ENCODE results near the gene FBXL16. TPM values are rescaled to one million over a fixed set of nuclear protein-coding genes. Genes with fewer than 3 reads are reported as not detected.
A peak's percentile ranks its signal among the peaks of the same experiment; 100 is the strongest.

Gene FBXL16
- total RNA-seq, 1 donor from 2014 or later: 0.20 TPM

DNA sequence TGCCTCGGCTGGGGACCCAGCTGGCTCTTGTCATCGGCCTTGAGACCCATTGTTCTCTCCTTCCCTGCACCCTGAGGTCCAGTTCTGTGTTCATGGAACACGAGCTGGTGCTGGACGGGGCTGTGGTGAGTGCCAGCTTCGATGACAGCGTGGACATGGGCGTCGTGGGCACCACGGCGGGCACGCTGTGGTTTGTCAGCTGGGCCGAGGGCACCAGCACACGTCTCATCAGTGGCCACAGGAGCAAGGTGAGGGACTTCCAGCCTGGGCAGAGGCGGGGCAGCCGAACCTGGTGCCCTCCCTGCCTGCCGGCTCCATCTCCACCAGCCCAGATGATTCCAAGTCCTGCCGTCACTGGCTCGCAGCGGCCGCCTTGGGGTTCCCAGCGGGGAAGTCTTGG, 43.0 kb downstream of the FBXL16 start:
- DNase-seq (ENCODE audit: low read depth, low spot score): no peak

DNA sequence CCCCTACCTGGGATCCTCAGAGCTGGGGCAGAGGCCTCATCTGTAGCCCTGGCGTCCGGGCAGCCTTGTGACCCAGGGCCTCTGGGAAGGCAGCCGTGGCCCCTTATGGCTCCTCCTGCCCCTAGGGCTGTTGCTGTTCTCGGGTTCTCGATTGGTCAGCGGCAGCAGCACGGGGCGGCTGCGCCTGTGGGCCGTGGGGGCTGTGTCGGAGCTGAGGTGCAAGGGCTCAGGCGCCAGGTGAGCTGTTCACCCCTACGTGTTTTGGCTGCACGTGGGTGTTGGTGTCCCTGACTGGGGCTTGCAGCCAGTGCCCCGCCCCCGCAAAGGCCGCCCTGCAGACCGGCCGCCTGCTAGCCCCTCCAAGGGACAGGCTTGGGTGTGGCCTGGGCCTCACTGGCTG, 43.5 kb downstream of the FBXL16 start:
- no peak for DNase-seq (ENCODE audit: low read depth, low spot score)

DNA sequence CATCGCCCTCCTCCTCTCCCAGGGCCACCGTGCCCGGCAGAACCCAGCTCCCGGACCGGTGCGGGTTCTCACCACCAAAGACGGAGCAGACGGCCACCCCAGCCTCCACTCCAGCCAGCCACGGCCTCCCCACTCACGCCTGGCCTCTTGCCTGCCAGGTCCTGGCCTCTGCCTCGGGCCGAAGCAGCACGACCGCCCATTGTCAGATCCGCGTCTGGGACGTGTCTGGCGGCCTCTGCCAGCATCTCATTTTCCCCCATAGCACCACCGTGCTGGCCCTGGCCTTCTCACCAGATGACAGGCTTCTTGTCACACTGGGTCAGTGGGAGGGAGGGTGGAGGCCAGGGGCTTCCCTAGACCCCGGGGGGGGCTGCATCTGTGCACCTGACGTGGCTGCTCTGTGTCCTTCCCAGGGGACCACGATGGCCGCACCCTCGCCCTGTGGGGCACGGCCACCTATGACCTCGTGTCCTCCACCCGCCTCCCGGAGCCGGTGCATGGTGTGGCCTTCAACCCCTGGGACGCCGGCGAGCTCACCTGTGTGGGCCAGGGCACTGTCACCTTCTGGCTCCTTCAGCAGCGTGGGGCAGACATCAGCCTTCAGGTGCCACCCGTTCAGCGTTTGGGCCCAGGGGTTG, 44.3 kb downstream of the FBXL16 start:
- DNase-seq (ENCODE audit: low read depth, low spot score): no peak

DNA sequence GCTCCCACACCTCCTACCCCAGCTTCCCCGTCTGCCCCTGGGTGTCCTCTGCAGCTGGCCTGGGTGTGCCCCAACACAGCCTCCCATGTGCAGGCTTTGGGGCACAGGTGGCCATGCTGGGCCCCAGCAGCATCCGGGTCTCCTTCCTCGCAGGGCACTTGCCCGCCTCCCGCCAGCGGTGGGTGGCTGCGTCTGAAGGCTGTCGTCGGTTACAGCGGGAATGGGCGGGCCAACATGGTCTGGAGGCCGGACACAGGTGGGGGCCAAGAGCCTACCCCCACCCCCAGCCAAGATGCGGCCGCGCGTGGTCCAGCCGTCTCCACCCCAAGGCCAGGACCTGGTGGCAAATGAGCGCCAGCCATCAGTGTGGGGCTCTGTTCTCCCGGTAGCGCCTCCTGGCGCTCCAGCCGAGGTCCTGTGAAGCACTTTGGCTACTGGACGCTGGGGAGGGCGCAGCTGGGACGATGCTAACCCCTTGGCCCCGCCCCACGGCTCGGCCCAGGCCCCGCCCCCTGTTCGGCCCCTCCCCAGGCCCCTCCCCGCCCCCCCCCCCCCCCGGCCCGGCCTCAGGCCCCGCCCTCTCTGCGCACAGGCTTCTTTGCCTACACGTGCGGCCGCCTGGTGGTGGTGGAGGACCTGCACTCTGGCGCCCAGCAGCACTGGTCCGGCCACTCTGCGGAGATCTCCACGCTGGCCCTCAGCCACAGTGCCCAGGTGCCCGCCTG, 45.0 kb downstream of the FBXL16 start:
- peak; percentile 70 for DNase-seq (ENCODE audit: low read depth, low spot score)

DNA sequence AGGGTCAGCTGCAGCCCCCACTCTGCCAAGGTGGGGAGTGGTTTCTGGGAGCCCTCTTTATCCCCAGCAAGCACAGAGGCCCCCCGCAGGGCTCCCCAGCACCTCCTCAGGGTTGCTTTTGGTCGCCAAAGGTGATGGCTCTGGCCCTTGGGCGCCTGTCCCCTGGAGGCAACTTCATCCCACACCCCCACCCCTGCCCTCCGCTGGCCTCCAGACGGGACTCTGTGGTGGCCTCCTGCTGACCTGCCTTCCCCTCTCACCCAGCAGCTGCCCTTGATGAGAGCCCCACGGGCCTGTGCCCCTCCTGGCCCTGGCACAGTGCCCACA, 45.5 kb downstream of the FBXL16 start:
- no peak for DNase-seq (ENCODE audit: low read depth, low spot score)

DNA sequence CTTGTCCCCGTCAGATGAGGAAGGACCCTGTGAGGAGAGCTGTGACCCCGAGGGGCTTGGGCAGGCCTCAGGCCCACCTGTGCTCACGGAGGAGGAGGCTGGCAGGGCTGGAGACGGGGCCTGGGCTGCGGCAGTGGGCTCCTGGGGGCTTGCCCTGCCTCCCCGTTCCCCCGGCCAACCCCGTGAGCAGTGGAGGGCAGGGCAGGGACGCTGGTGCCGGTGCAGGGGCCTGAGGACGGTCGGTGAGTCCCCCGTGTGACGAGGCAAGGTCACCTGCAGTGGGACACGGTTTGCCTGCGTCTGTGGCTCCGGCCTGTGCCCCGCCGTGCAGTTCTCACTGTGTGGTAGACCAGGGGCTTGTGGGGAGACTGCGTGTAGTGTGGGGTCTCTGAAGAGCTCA, 46.0 kb downstream of the FBXL16 start:
- no peak for DNase-seq (ENCODE audit: low read depth, low spot score)

DNA sequence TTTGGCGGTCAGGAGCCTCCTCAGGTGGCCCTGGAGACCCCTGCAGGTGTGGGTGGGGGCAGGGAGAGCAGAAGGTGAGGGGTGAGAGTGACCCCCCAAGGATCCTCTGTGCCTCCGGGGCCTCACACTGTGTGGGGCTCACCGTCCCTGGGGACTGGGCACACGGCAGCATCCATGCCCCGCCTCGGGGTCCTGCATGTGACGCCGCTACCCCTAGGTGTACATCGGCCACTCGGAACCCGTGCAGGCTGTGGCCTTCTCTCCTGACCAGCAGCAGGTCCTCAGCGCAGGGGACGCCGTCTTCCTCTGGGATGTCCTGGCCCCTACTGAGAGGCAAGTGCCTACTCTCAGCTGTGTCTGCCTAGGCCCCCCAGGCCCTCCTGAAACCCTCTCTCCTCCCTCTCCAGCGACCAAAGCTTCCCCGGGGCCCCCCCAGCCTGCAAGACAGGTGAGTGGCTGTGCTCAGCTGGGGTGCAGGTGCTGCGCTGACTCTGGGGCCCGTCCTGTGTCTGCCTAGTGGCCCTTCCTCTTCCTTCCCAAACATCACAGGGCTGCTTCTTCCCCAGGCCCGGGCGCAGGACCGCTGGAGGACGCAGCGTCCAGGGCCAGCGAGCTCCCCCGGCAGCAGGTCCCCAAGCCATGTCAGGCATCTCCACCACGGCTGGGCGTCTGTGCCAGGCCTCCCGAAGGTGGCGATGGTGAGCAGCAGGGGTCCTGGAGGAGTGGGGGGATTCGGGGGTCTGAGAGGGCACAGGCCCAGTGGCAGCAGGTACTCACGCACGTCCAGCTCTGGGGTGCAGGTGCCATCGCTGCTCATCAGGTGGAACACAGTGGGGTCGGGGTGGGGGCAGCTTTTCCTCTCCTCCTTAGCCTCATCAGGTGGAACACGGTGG, 46.7 kb downstream of the FBXL16 start:
- DNase-seq (ENCODE audit: low read depth, low spot score): no peak

DNA sequence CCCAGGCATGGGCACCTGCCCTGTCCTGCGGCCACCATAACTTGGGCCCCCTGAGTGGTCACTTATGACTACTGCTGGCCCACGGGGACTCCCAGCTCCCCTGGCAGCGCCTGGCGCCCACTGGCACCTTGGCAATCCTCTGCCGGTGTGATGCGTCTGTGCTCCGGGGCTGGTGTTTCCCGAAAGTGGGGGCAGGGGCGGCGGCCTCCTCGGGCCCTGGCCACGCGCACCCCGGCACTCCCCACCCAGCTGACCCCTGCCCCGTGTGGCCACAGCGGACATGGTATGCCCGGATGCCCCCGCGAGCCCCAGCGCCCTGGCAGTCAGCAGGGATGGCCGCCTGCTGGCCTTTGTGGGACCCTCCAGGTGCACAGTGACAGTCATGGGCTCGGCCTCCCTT, 48.1 kb downstream of the FBXL16 start:
- no peak for DNase-seq (ENCODE audit: low read depth, low spot score)

DNA sequence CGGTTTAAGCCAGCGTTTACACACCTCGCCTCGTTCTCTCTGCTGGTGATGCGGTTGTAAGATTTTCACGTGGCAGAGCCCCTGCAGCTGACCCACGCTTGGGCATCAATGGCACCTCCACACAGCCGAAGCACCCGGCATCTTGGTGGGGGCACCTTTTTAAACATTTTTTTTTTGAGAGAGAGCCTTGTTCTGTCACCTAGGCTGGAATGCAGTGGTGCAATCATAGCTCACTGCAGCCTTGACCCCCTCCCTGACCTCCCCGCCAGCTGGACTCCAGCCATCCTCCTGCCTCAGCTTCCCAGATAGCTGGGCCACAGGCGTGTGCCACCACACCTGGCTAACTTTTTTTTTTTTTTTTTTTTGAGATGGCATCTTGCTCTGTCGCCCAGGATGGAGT, 51.6 kb downstream of the FBXL16 start:
- DNase-seq (ENCODE audit: low read depth, low spot score): no peak

DNA sequence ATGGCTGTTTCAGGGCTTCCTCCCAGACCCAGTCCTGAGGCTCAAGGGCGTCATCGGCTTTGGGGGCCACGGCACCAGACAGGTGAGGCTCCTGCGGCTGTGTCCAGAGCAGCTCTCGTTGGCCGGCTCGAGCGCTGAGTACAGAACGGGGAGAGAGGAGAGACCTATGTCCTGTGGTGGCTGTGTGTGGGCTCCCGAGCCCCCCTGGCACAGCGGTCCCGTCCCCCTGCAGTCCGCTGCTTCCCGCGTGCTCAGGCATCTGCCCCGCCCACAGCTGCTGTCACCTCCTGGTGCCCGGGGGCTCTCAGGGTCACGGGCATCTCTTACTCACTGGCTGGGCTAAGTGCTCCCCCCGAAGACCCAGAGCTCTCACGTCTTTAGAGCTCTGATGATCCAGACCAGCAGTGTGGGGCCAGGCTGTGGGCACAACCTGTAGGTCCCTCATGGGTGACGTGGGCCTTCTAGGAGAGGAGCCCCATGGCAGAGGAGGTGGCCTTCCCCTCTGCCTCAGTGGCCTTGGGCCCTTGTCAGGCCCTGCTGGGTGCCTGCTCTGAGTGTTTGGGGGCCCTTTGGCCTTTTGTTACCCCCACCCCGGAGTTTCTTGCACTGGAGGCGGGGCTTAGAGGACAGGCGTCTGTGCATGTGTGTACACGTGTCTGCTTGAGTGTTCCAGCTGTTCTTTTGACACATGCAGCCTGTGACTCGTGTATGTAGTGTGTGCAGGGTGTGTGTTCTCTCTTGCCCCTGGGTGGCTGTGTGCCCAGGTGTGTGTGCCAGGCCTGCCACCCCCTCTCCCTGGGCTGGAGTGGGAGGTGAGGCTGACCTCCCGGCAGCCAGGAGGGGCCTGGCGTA, 52.9 kb downstream of the FBXL16 start:
- DNase-seq (ENCODE audit: low read depth, low spot score): no peak

DNA sequence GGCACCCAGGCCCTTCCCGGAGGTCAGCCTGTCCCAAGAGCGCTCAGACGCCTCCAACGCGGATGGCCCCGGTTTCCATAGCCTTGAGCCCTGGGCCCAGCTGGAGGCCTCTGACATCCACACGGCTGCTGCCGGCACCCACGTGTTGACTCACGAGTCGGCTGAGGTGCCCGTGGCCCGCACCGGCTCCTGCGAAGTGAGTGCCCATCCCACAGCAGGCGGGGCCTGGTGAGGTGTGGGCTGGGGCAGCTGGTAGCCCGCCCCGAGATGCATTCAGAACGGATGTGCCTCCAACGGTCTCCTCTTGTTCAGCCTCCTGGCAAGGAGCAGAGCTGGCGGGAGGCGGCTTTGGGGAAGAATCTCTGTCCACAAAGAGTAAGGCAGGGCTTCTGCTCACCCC, 53.8 kb downstream of the FBXL16 start:
- DNase-seq (ENCODE audit: low read depth, low spot score): no peak

DNA sequence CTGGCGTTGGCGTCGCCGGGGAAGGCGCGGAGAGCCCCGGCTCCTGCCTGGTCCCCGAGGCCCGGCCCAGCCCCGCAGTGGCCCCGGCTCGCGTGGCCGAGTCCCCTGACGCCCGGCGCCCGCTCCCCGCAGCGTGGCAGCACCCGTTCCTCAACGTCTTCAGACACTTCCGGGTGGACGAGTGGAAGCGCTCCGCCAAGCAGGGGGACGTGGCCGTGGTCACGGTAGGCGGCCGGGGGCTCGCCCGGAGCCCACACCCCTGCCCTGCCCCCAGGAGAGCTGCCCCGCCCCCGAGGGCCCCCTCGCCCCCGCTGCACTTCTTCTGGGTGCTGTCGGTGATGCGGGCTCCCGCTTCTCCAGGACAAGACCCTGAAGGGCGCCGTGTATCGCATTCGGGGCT, 56.0 kb downstream of the FBXL16 start:
- no peak for DNase-seq (ENCODE audit: low read depth, low spot score)

DNA sequence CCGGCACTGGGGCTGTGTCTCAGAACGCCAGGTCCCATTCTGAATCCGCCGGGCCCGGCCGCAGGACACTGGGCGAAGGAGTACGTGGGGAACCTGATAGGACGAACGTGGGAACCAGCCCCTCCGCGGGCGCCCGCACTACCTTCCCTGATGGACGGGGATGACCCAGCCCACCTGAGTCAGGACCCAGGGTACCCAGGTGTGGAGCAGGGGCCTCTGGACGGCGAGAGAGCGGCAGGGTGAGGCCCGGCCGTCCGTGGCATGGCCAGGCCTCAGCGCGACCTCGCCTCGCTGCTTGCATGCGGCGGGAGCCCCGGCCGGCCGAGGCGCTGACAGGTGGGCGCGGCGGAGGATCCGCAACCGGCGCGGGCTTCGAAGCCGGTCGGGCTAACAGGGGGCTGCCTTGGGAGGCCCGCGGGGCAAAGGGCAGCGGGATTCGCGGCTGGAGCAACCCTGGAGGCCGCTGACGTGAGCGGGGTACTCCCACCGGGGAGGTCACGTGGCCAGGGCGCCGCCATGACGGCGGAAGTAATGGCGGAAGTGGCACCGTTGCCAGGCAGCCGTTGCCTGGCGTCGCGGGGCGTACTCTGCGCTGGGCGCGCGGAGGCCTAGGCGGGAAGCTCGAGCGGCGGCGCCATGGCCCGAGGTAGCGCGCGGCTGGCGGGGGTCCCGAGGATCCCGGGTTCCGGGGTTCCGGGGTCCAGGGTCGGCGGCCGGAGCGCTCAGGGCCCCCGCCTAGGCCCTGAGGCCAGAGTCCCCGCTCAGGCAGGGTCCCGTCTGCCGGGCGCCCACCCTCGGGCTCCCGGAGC, 56.6 kb downstream of the FBXL16 start, which contains the start of gene WDR90:
Gene WDR90, plus strand, starts transcription at position 585 of the 809 bp plus-strand sequence. Its CDS starts 52 bp downstream, at position 637.
- peak; percentile 67 for DNase-seq (ENCODE audit: low read depth, low spot score)

DNA sequence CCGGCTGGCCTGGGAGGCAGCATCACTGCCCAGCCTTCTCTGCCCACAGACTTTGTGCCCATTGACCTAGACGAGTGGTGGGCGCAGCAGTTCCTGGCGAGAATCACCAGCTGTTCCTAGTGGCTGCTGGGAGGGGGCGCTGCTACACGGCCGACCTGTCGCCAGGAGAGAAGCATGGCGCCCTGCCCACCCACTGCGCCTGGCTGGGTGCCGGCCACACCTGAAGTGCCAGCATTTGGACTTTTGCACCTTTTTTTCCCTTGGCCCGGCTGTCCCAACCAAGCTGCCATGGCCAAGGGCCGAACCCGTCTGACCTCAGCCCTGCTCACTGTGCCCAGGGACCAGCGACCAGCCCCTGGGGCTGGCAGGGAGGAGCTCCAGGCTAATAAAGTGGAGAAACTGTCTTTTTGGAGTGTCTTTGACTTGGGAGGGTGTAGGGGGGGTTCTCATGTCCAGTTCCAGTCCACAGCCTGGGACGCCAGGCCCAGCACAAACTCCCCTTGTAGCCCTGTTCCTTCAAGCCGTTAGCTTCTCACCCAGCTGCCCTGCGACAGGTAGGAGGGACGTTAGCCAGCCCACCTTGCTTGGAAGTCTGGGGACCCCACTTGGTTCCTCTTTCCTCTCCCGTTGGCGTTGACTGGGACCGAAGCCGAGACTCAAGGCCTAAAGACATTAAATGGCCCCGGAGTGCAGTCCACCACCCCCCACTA, 57.4 kb downstream of the FBXL16 start:
- DNase-seq (ENCODE audit: low read depth, low spot score): no peak

DNA sequence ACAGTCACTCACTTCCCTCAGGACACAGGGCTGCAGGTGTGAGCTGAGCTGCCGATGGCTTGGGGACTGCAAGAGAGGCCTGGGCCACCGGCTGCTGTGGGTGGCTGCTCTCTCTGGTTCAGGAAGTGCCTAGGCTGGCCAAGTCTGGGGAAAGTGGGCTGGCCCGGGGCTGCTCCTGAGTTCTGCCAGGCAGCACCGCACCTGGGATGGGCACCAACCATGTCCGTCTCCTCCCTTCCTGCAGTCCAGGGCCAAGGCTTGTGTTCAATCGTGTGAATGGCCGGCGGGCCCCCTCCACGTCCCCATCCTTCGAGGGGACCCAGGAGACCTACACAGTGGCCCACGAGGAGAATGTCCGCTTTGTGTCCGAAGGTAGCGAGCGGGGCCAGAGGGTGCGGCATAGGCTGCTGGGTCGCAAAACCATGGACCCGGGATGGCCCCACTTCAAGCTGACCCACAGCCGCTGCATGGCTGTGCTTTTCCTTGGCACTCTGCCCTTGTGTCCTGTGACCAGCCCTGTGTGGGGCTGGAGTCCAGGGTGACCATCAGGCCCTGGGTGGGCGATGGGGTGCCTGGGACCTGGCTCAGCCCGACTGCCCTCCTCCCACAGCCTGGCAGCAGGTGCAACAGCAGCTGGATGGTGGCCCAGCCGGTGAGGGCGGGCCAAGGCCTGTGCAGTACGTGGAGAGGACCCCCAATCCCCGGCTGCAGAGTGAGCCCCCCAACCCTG, 58.3 kb downstream of the FBXL16 start:
- DNase-seq (ENCODE audit: low read depth, low spot score): no peak

DNA sequence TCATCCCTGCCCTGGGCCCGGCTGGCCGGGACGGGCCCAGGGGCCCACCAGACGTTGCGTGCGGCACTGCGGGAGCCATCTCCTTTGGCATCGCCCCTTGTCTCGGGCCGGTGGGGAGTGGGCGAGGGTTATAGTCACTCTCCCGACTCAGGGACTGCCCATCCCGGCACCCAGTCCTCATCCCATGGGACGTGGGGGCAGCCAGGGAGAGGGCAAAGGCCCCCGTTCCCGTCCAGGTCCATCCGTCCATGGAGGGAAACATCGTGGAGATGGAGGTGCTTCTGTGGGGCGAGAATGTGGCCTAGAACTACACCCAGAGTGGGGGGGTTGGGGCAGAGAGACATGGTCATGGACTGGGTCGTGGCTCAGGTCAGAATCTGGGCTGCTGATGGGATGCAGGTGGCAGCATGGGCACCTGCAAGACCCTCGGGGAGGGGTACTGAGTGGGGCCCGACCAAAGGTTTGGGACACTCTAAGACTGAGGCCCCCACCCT, 58.9 kb downstream of the FBXL16 start:
- DNase-seq (ENCODE audit: low read depth, low spot score): no peak

DNA sequence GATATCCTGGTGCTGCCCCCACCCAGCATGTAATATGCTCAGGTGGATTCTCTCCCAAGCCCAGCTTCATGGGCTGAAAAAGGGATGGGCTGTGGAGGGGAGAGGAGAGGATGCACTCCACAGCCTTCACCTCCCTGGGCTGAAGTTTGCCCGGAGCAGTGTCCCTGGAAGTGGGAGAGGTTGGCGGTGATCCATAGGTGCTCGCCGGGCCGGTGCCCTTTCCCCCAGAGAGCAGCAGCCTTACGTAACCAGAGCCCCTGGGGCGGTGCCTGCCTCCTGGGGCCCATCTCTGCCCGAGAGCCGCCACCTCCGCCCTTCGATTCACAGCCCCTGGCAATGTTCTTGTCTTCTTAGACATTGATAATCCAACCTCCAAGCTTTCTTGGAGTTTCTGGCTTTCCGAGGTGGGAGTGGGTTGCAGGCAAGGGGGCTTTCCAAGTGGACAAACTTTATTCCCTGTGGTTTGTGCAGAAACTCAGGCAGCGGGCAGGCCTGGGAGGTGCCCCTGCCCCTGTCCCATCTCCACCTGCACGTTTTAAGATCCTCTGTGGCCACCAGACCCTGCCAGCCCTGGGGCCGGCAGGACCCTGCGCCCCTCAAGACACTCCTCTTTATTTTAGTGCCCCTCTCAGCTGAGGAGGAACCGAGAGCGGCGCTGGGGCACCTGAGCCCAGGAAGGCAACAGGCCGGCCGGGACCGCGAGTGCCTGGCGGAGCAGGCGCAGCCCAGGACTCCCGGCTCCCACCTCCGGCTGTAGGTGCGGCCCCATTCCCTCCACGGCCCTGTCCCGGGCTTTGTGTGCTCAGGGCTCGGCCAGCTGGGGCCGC, 59.5 kb downstream of the FBXL16 start:
- no peak for DNase-seq (ENCODE audit: low read depth, low spot score)

DNA sequence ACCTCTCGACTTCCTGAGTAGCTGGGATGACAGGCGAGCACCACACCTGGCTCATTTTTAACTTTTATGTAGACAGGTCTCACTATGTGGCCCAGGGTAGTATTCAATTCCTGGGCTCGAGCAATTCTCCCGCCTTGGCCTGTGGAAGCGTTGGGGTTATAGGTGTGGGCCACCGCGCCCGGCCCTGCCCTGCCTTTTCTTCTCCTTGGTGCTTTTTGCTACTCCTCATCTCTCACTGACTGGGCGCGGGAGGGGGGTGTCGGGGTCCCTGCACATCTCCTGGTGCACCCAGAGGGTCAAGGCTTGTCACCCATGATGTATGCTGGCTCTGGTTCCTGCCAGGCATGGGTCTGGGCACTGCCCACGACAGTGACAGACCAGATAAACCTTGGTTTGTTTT, 61.0 kb downstream of the FBXL16 start:
- DNase-seq (ENCODE audit: low read depth, low spot score): no peak

Data from pulmonary artery endothelial cell (primary cell).